Adrenal gland (tissue), 5 donors: Measurements from ENCODE around the gene STC2.

Experiments
- CTCF ChIP-seq, 6 experiments: fragments of 450-650 bp in 4 of 6; fragments of 200-600 bp in 2 of 6; sonication (generic) in 1 of 6; IDR thresholded peaks; 1 replicate in 5 of 6; 2 replicates in 1 of 6; pipeline versions ENCODE4 v1.5.1 to v1.8.0; 2016 to 2021; ENCODE audit warnings: antibody characterized with exemption in 6 of 6, mild to moderate bottlenecking in 2 of 6, moderate library complexity in 1 of 6
- POLR2A ChIP-seq, 2 donors: fragments of 450-650 bp; IDR thresholded peaks; one replicate each; pipeline ENCODE4 v1.6.1; 2017; ENCODE audit warnings: antibody characterized with exemption in 2 of 2, mild to moderate bottlenecking in 2 of 2, moderate library complexity in 1 of 2
- donor health status: DM: no; HTN: no; CAD: no.

- no peak for TF ChIP-seq CTCF (IDR thresholded peaks at IDR 0.05)
- TF ChIP-seq POLR2A (IDR thresholded peaks at IDR 0.05): no peak
Measured at GRCh38 chr5:173328844-173329490, 753 bp upstream of the STC2 start.
